ENCODE data around the gene ANO5.
A peak's percentile ranks its signal among the peaks of the same experiment; 100 is the strongest.

ANO5 gene, protein sequence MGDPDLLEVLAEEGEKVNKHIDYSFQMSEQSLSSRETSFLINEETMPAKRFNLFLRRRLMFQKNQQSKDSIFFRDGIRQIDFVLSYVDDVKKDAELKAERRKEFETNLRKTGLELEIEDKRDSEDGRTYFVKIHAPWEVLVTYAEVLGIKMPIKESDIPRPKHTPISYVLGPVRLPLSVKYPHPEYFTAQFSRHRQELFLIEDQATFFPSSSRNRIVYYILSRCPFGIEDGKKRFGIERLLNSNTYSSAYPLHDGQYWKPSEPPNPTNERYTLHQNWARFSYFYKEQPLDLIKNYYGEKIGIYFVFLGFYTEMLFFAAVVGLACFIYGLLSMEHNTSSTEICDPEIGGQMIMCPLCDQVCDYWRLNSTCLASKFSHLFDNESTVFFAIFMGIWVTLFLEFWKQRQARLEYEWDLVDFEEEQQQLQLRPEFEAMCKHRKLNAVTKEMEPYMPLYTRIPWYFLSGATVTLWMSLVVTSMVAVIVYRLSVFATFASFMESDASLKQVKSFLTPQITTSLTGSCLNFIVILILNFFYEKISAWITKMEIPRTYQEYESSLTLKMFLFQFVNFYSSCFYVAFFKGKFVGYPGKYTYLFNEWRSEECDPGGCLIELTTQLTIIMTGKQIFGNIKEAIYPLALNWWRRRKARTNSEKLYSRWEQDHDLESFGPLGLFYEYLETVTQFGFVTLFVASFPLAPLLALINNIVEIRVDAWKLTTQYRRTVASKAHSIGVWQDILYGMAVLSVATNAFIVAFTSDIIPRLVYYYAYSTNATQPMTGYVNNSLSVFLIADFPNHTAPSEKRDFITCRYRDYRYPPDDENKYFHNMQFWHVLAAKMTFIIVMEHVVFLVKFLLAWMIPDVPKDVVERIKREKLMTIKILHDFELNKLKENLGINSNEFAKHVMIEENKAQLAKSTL

GRCh38 chr11:22192642-22193347 is at the start of gene ANO5:
Gene ANO5 (plus strand): TSS chr11:22193085. CDS start chr11:22193493, 408 bp downstream.
- no peaks in the 10 kb centered on the region for H3K9me3 ChIP-seq (ENCODE audit: control insufficient read depth, insufficient read depth, low read depth, low read length)
- no peak within 1 kb of the TSS for H3K27ac ChIP-seq (ENCODE audit: low read depth, low read length)
- H3K4me3 ChIP-seq (ENCODE audit: low read depth, low read length) = peak within 1 kb of the TSS; percentile 98
- H3K36me3 ChIP-seq (ENCODE audit: control insufficient read depth, insufficient read depth, low read length) = no peaks in the 10 kb centered on the region
- peak within 1 kb of the TSS; percentile 72 for H3K9ac ChIP-seq (ENCODE audit: low read length)
- H3K4me1 ChIP-seq (ENCODE audit: control insufficient read depth, insufficient read depth, low read length) = peaks cover 4% of the 10 kb centered on the region; the same call in 1 of the 2 replicates
- no peaks in the 10 kb centered on the region; the same call in 1 of the 2 replicates for H3K27me3 ChIP-seq (ENCODE audit: control insufficient read depth, insufficient read depth, low read length)

DNA sequence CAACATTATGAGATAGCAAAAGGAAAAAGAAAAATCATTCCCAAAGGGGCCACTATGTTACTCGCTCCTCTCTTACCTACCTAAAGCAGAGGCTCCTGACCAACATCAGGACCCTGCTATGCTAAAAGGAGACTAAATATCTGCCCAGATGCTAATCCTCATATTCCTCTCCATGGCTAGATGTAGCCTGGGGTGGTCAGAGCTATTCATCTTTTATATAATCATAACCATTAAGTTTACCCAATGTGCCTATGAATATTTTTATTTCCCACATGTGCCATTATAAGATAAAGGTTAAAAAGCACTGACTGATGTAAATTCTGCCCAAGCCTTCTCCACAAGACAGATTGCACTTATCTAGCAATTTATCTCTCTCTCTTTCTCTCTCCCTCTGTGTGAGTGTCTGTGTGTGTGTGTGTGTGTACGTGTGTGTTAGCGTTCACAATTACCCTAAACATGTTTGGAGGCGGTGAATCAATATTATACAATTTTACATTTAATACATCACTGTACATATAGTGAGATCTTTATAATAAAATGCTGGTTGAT is 41.2 kb upstream of the ANO5 start:
- no peaks in the 10 kb centered on the region for H3K36me3 ChIP-seq (ENCODE audit: control insufficient read depth, insufficient read depth, low read length)
- no peak overlapping the region for H3K27ac ChIP-seq (ENCODE audit: low read depth, low read length)
- H3K9ac ChIP-seq (ENCODE audit: low read length) = no peak overlapping the region
- H3K4me3 ChIP-seq (ENCODE audit: low read depth, low read length) = no peak overlapping the region
- H3K9me3 ChIP-seq (ENCODE audit: control insufficient read depth, insufficient read depth, low read depth, low read length) = no peaks in the 10 kb centered on the region
- H3K4me1 ChIP-seq (ENCODE audit: control insufficient read depth, insufficient read depth, low read length) = no peaks in the 10 kb centered on the region
- no peaks in the 10 kb centered on the region for H3K27me3 ChIP-seq (ENCODE audit: control insufficient read depth, insufficient read depth, low read length)

GRCh38 chr11:22157531-22157930 is 35.4 kb upstream of the ANO5 start:
- H3K36me3 ChIP-seq (ENCODE audit: control insufficient read depth, insufficient read depth, low read length) = no peaks in the 10 kb centered on the region
- no peak overlapping the region for H3K4me3 ChIP-seq (ENCODE audit: low read depth, low read length)
- H3K27ac ChIP-seq (ENCODE audit: low read depth, low read length) = no peak overlapping the region
- H3K27me3 ChIP-seq (ENCODE audit: control insufficient read depth, insufficient read depth, low read length) = no peaks in the 10 kb centered on the region
- H3K9ac ChIP-seq (ENCODE audit: low read length) = no peak overlapping the region
- H3K9me3 ChIP-seq (ENCODE audit: control insufficient read depth, insufficient read depth, low read depth, low read length) = no peaks in the 10 kb centered on the region
- no peaks in the 10 kb centered on the region for H3K4me1 ChIP-seq (ENCODE audit: control insufficient read depth, insufficient read depth, low read length)

GRCh38 chr11:22161489-22161888 is 31.4 kb upstream of the ANO5 start:
- Histone ChIP-seq H3K4me3 (ENCODE audit: low read depth, low read length) (no peak overlapping the region), H3K4me1 (ENCODE audit: control insufficient read depth, insufficient read depth, low read length) (no peaks in the 10 kb centered on the region), H3K9me3 (ENCODE audit: control insufficient read depth, insufficient read depth, low read depth, low read length) (no peaks in the 10 kb centered on the region), H3K36me3 (ENCODE audit: control insufficient read depth, insufficient read depth, low read length) (no peaks in the 10 kb centered on the region), H3K9ac (ENCODE audit: low read length) (no peak overlapping the region), H3K27me3 (ENCODE audit: control insufficient read depth, insufficient read depth, low read length) (no peaks in the 10 kb centered on the region), H3K27ac (ENCODE audit: low read depth, low read length) (no peak overlapping the region)

DNA sequence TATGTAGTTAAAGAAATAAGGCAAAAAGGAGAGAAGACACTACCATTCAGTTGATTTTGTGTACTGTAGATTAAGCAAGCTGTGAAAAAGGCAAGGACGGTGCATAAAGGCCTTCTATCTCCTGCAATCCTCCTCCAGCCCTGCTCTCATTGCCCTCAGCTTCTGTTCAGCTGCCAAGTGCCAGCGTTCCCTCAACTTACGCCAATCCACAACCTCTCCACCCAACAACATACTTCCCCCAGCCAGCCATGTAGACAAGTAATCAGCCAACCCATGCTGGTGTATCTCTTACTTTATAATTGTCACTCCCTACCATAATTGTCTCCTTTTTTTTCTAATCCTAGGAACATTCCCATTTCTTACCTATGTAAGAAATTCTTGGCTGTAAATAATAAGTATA is 30.1 kb upstream of the ANO5 start:
- H3K27me3 ChIP-seq (ENCODE audit: control insufficient read depth, insufficient read depth, low read length) = no peaks in the 10 kb centered on the region
- H3K36me3 ChIP-seq (ENCODE audit: control insufficient read depth, insufficient read depth, low read length) = no peaks in the 10 kb centered on the region
- no peaks in the 10 kb centered on the region for H3K9me3 ChIP-seq (ENCODE audit: control insufficient read depth, insufficient read depth, low read depth, low read length)
- no peak overlapping the region for H3K9ac ChIP-seq (ENCODE audit: low read length)
- H3K4me1 ChIP-seq (ENCODE audit: control insufficient read depth, insufficient read depth, low read length) = no peaks in the 10 kb centered on the region
- no peak overlapping the region for H3K27ac ChIP-seq (ENCODE audit: low read depth, low read length)
- no peak overlapping the region for H3K4me3 ChIP-seq (ENCODE audit: low read depth, low read length)

GRCh38 chr11:22163394-22163797 is 29.5 kb upstream of the ANO5 start:
- Histone ChIP-seq H3K9ac (ENCODE audit: low read length) (no peak overlapping the region), H3K4me3 (ENCODE audit: low read depth, low read length) (no peak overlapping the region), H3K36me3 (ENCODE audit: control insufficient read depth, insufficient read depth, low read length) (no peaks in the 10 kb centered on the region), H3K4me1 (ENCODE audit: control insufficient read depth, insufficient read depth, low read length) (no peaks in the 10 kb centered on the region), H3K9me3 (ENCODE audit: control insufficient read depth, insufficient read depth, low read depth, low read length) (no peaks in the 10 kb centered on the region), H3K27ac (ENCODE audit: low read depth, low read length) (no peak overlapping the region), H3K27me3 (ENCODE audit: control insufficient read depth, insufficient read depth, low read length) (no peaks in the 10 kb centered on the region)

DNA sequence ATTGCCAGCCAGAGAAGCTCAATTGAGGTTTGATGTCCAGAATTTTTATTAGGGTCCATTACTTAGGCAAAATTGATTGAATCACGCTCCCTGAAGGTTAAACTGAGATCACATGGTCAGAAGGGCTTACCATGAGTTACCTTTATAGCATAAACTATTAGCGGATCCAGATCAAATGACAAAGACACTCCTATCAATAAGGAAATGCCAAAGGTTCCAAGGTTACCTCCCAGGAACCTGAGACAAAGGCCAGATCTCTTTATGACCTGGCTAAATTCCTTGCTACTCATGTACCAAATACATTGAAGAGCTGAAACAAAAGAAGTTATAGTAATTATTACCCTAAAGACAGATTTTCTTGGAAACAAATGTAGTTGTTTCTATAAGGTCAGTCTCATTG is 27.8 kb upstream of the ANO5 start:
- H3K4me1 ChIP-seq (ENCODE audit: control insufficient read depth, insufficient read depth, low read length) = no peaks in the 10 kb centered on the region
- H3K36me3 ChIP-seq (ENCODE audit: control insufficient read depth, insufficient read depth, low read length) = no peaks in the 10 kb centered on the region
- H3K9me3 ChIP-seq (ENCODE audit: control insufficient read depth, insufficient read depth, low read depth, low read length) = no peaks in the 10 kb centered on the region
- no peaks in the 10 kb centered on the region for H3K27me3 ChIP-seq (ENCODE audit: control insufficient read depth, insufficient read depth, low read length)
- no peak overlapping the region for H3K4me3 ChIP-seq (ENCODE audit: low read depth, low read length)
- H3K27ac ChIP-seq (ENCODE audit: low read depth, low read length) = no peak overlapping the region
- H3K9ac ChIP-seq (ENCODE audit: low read length) = no peak overlapping the region

- no peak overlapping the region for H3K27ac ChIP-seq (ENCODE audit: low read depth, low read length)
- no peaks in the 10 kb centered on the region for H3K27me3 ChIP-seq (ENCODE audit: control insufficient read depth, insufficient read depth, low read length)
- no peaks in the 10 kb centered on the region for H3K9me3 ChIP-seq (ENCODE audit: control insufficient read depth, insufficient read depth, low read depth, low read length)
- H3K4me3 ChIP-seq (ENCODE audit: low read depth, low read length) = no peak overlapping the region
- H3K4me1 ChIP-seq (ENCODE audit: control insufficient read depth, insufficient read depth, low read length) = no peaks in the 10 kb centered on the region
- H3K9ac ChIP-seq (ENCODE audit: low read length) = no peak overlapping the region
- no peaks in the 10 kb centered on the region for H3K36me3 ChIP-seq (ENCODE audit: control insufficient read depth, insufficient read depth, low read length)
These were observed 26.9 kb upstream of the ANO5 start for GRCh38 chr11:22165759-22166513.

- Histone ChIP-seq H3K27me3 (ENCODE audit: control insufficient read depth, insufficient read depth, low read length) (no peaks in the 10 kb centered on the region), H3K4me3 (ENCODE audit: low read depth, low read length) (no peak overlapping the region), H3K4me1 (ENCODE audit: control insufficient read depth, insufficient read depth, low read length) (no peaks in the 10 kb centered on the region), H3K9ac (ENCODE audit: low read length) (no peak overlapping the region), H3K9me3 (ENCODE audit: control insufficient read depth, insufficient read depth, low read depth, low read length) (no peaks in the 10 kb centered on the region), H3K36me3 (ENCODE audit: control insufficient read depth, insufficient read depth, low read length) (no peaks in the 10 kb centered on the region), H3K27ac (ENCODE audit: low read depth, low read length) (no peak overlapping the region)
These were observed 23.1 kb upstream of the ANO5 start for GRCh38 chr11:22169833-22170232.

DNA sequence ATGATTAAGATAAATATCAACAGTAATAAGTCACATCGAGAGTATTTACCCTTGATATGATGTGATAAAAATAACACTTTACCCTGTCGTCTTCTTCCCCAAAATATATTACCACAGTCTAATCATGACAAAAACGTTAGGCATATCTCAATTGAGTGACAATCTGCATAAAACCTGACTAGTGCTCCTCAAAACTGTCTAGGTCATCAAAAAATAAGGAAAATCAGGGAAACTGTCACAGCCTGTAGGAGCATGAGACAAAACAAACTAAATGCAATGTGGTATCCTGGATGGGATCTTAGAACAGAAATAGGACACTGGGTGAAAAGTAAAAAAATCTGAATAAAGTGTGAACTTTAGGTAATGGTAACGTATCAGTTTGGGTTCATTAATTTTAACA is 19.4 kb upstream of the ANO5 start:
- Histone ChIP-seq H3K4me1 (ENCODE audit: control insufficient read depth, insufficient read depth, low read length) (no peaks in the 10 kb centered on the region), H3K9me3 (ENCODE audit: control insufficient read depth, insufficient read depth, low read depth, low read length) (no peaks in the 10 kb centered on the region)

More for the DNA sequence above, 19.4 kb upstream of the ANO5 start:
- no peaks in the 10 kb centered on the region for H3K27me3 ChIP-seq (ENCODE audit: control insufficient read depth, insufficient read depth, low read length)
- no peaks in the 10 kb centered on the region for H3K36me3 ChIP-seq (ENCODE audit: control insufficient read depth, insufficient read depth, low read length)
- H3K4me3 ChIP-seq (ENCODE audit: low read depth, low read length) = no peak overlapping the region
- H3K27ac ChIP-seq (ENCODE audit: low read depth, low read length) = no peak overlapping the region
- no peak overlapping the region for H3K9ac ChIP-seq (ENCODE audit: low read length)
